H9 (cell line): ENCODE measurements around the gene FAT2. TPM values are rescaled to one million over a fixed set of nuclear protein-coding genes. Genes with fewer than 3 reads are reported as not detected.

ENCODE experiments used
- DNase-seq: peaks from one replicate; pipeline ENCODE4 v3.0.0-alpha.2; 2017
- H2AFZ ChIP-seq: one replicate; pipeline ENCODE4 v1.6.1; 2013; ENCODE audit warnings: mild to moderate bottlenecking, low read length, control low read depth, moderate library complexity
- H2AK5ac ChIP-seq: 2 replicates; pipeline ENCODE4 v1.6.1; 2013; ENCODE audit warnings: low read length, control low read depth, mixed read lengths; ENCODE audit not compliant: insufficient read length
- H2BK120ac ChIP-seq: one replicate; pipeline ENCODE4 v1.6.1; 2013; ENCODE audit warnings: low read depth, mild to moderate bottlenecking, low read length, control low read depth, inconsistent platforms; ENCODE audit not compliant: poor library complexity, severe bottlenecking
- H2BK12ac ChIP-seq: 2 replicates; pipeline ENCODE4 v1.6.1; 2013; ENCODE audit warnings: low read length, control low read depth, mixed read lengths, low read depth; ENCODE audit not compliant: insufficient read length
- H2BK15ac ChIP-seq: 2 replicates; pipeline ENCODE4 v1.6.1; 2013; ENCODE audit warnings: low read depth, low read length, control low read depth
- H2BK20ac ChIP-seq: one replicate; pipeline ENCODE4 v1.6.1; 2013; ENCODE audit warnings: low read depth, mild to moderate bottlenecking, low read length, control low read depth, inconsistent platforms; ENCODE audit not compliant: poor library complexity, severe bottlenecking
- H2BK5ac ChIP-seq: 2 replicates; pipeline ENCODE4 v1.6.1; 2013; ENCODE audit warnings: low read length, control low read depth, mixed read lengths; ENCODE audit not compliant: insufficient read length
- H3K14ac ChIP-seq: 2 replicates; pipeline ENCODE4 v1.6.1; 2013; ENCODE audit warnings: low read length, control low read depth; ENCODE audit not compliant: insufficient read depth
- H3K18ac ChIP-seq: 2 replicates; pipeline ENCODE4 v1.6.1; 2013; ENCODE audit warnings: low read depth, mild to moderate bottlenecking, mixed read lengths, low read length, control low read depth; ENCODE audit not compliant: insufficient read length
- H3K23ac ChIP-seq: 2 replicates; pipeline ENCODE4 v1.6.1; 2013; ENCODE audit warnings: low read length, control low read depth, mixed read lengths, low read depth; ENCODE audit not compliant: insufficient read length
- H3K23me2 ChIP-seq: 2 replicates; pipeline ENCODE4 v1.6.1; 2013; ENCODE audit warnings: low read depth, mild to moderate bottlenecking, mixed read lengths, low read length, control low read depth; ENCODE audit not compliant: insufficient read length, poor library complexity, severe bottlenecking
- H3K27ac ChIP-seq: 2 replicates; pipeline ENCODE4 v1.5.1; 2013; ENCODE audit warnings: low read length, control low read depth, mixed read lengths, low read depth; ENCODE audit not compliant: insufficient read length
- H3K27me3 ChIP-seq: 2 replicates; pipeline ENCODE4 v1.6.1; 2013; ENCODE audit warnings: low read length, control low read depth, inconsistent platforms; ENCODE audit not compliant: insufficient read depth
- H3K4ac ChIP-seq: 2 replicates; pipeline ENCODE4 v1.6.1; 2013; ENCODE audit warnings: low read depth, mild to moderate bottlenecking, control low read depth, inconsistent platforms, low read length, moderate library complexity
- H3K4me1 ChIP-seq: 2 replicates; pipeline ENCODE4 v1.6.1; 2013; ENCODE audit warnings: low read length, control low read depth, inconsistent platforms; ENCODE audit not compliant: insufficient read depth
- H3K4me2 ChIP-seq: 2 replicates; pipeline ENCODE4 v1.6.1; 2013; ENCODE audit warnings: low read length, control low read depth, mixed read lengths; ENCODE audit not compliant: insufficient read length, insufficient read depth
- H3K56ac ChIP-seq: 2 replicates; pipeline ENCODE4 v1.6.1; 2013; ENCODE audit warnings: low read depth, mild to moderate bottlenecking, mixed read lengths, low read length, control low read depth; ENCODE audit not compliant: insufficient read length
- H3K79me1 ChIP-seq: 2 replicates; pipeline ENCODE4 v1.6.1; 2013; ENCODE audit warnings: low read depth, mild to moderate bottlenecking, moderate library complexity, low read length, control low read depth, inconsistent platforms; ENCODE audit not compliant: insufficient read depth, poor library complexity, severe bottlenecking
- H3K79me2 ChIP-seq: 2 replicates; pipeline ENCODE4 v1.6.1; 2013; ENCODE audit warnings: low read length, control low read depth, inconsistent platforms; ENCODE audit not compliant: insufficient read depth
- H3K9ac ChIP-seq: 2 replicates; pipeline ENCODE4 v1.6.1; 2013; ENCODE audit warnings: low read length, control low read depth, mixed read lengths; ENCODE audit not compliant: insufficient read length; ENCODE audit errors: extremely low read depth
- H3K9me3 ChIP-seq: one replicate; pipeline ENCODE4 v1.6.1; 2013; ENCODE audit warnings: low read depth, low read length, inconsistent platforms; ENCODE audit not compliant: control insufficient read depth
- H3T11ph ChIP-seq: one replicate; pipeline ENCODE4 v1.6.1; 2013; ENCODE audit warnings: mild to moderate bottlenecking, low read length, control low read depth, inconsistent platforms
- H4K20me1 ChIP-seq: one replicate; pipeline ENCODE4 v1.6.1; 2013; ENCODE audit not compliant: control insufficient read depth, insufficient read length, insufficient read depth
- H4K5ac ChIP-seq: 2 replicates; pipeline ENCODE4 v1.6.1; 2013; ENCODE audit warnings: low read depth, mild to moderate bottlenecking, mixed read lengths, low read length, control low read depth; ENCODE audit not compliant: insufficient read length
- H4K8ac ChIP-seq: replicated peaks from 2 replicates; pipeline ENCODE4 v1.6.1; 2013; ENCODE audit warnings: low read length, control low read depth, mixed read lengths, low read depth; ENCODE audit not compliant: insufficient read length
- H4K91ac ChIP-seq: 2 replicates; pipeline ENCODE4 v1.6.1; 2013; ENCODE audit warnings: low read depth, mild to moderate bottlenecking, moderate library complexity, mixed read lengths, low read length, control low read depth; ENCODE audit not compliant: insufficient read length
- H3K27ac Mint-ChIP-seq, 3 experiments: 2 replicates in 2 of 3; 3 replicates in 1 of 3; pipeline ENCODE4 v1.8.0; 2020 to 2021; ENCODE audit warnings: mixed read lengths in 3 of 3, mild to moderate bottlenecking in 1 of 3, moderate library complexity in 1 of 3
- H3K27me3 Mint-ChIP-seq: 2 replicates; pipeline ENCODE4 v1.8.0; 2021; ENCODE audit warnings: low read depth, mild to moderate bottlenecking, moderate library complexity, mixed read lengths
- H3K36me3 Mint-ChIP-seq, 3 experiments: 2 replicates in 2 of 3; 3 replicates in 1 of 3; pipeline ENCODE4 v1.8.0; 2020 to 2021; ENCODE audit warnings: low read depth in 3 of 3, mixed read lengths in 3 of 3; ENCODE audit not compliant: insufficient read depth in 1 of 3
- H3K4me1 Mint-ChIP-seq, 2 experiments: 2 replicates each; pipeline ENCODE4 v1.8.0; 2020; ENCODE audit warnings: mixed read lengths in 2 of 2
- H3K4me3 Mint-ChIP-seq, 2 experiments: 2 replicates in 1 of 2; 3 replicates in 1 of 2; pipeline ENCODE4 v1.8.0; 2020 to 2021; ENCODE audit warnings: mild to moderate bottlenecking in 2 of 2, mixed read lengths in 2 of 2, moderate library complexity in 1 of 2
- H3K9me3 Mint-ChIP-seq, 2 experiments: 2 replicates in 1 of 2; 3 replicates in 1 of 2; pipeline ENCODE4 v1.8.0; 2020; ENCODE audit warnings: mild to moderate bottlenecking in 2 of 2, mixed read lengths in 2 of 2, moderate library complexity in 1 of 2
- CTCF ChIP-seq: fragments of 200-600 bp; sonication (generic); conservative IDR thresholded peaks from 3 replicates; pipeline ENCODE4 v1.8.0; 2021; ENCODE audit warnings: antibody characterized with exemption, mild to moderate bottlenecking
- WGBS: extraction: QIAGEN DNeasy Blood & Tissue Kit; methylation state at CpG from one replicate; pipeline ENCODE4 v1.1.7; 2013; ENCODE audit warnings: missing lambda C conversion rate, low lambda C conversion rate, mixed read lengths; ENCODE audit not compliant: insufficient read length; ENCODE audit errors: extremely low coverage; 5-methylcytosine and 5-hydroxymethylcytosine counted together
- total RNA-seq: library from RNA; stranded (reverse); gene quantifications from 2 replicates; pipeline ENCODE4 v1.2.1, GENCODE V29; 2021

The FAT2 gene
- total RNA-seq, 1 experiment from 2014 or later: 0.15 TPM

GRCh38 chr5:151620461-151620840 lies 29.3 kb upstream of the FAT2 start:
- no peak overlapping the region for H2AFZ ChIP-seq
- no peak for DNase-seq
- H2AK5ac ChIP-seq: no peak overlapping the region
- H3K56ac ChIP-seq: no peak overlapping the region
- H3K9me3 Mint-ChIP-seq: no peaks in the 10 kb centered on the region
- no peak overlapping the region for H2BK12ac ChIP-seq
- no peak overlapping the region for H3K23ac ChIP-seq
- H3K4me2 ChIP-seq: no peak overlapping the region
- no peaks in the 10 kb centered on the region for H3K27me3 ChIP-seq
- no peaks in the 10 kb centered on the region for H3K9me3 ChIP-seq
- no peak overlapping the region for H3K14ac ChIP-seq
- no peak overlapping the region for H2BK5ac ChIP-seq
- peaks cover 49% of the 10 kb centered on the region in 2 experiments for H3K4me1 Mint-ChIP-seq
- WGBS: no CpG with 5 or more reads among the region's 6 CpGs
- peaks cover 9% of the 10 kb centered on the region; the same call in 1 of the 2 replicates for H3K4me1 ChIP-seq
- no peak for TF ChIP-seq CTCF
- peaks cover 1% of the 10 kb centered on the region; the same call in 1 of the 2 replicates for H3K27me3 Mint-ChIP-seq
- H3K36me3 Mint-ChIP-seq: no peaks in the 10 kb centered on the region
- no peaks in the 10 kb centered on the region for H3K79me2 ChIP-seq
- no peaks in the 10 kb centered on the region for H3K23me2 ChIP-seq
- no peak overlapping the region for H3K18ac ChIP-seq
- H3K79me1 ChIP-seq: no peaks in the 10 kb centered on the region
- H3K27ac Mint-ChIP-seq: peak overlapping the region in 2 of 3 experiments; percentile 14 to 19; a peak in 2 of 7 replicates
- no peak overlapping the region for H4K91ac ChIP-seq
- no peak overlapping the region for H3T11ph ChIP-seq
- no peak overlapping the region for H4K5ac ChIP-seq
- H3K4me3 Mint-ChIP-seq: peak overlapping the region in 1 of 2 experiments; percentile 12; a peak in 1 of 5 replicates
- H2BK120ac ChIP-seq: no peak overlapping the region
- H4K8ac ChIP-seq: no peak overlapping the region
- H3K4ac ChIP-seq: no peak overlapping the region
- no peak overlapping the region for H3K27ac ChIP-seq
- H2BK15ac ChIP-seq: no peak overlapping the region
- H2BK20ac ChIP-seq: no peak overlapping the region
- H4K20me1 ChIP-seq: no peaks in the 10 kb centered on the region
- no peak overlapping the region for H3K9ac ChIP-seq
